GM19468 (cell line): ENCODE measurements around the gene IRF4.

Experiments
- ATAC-seq: cut with Tn5 transposase; IDR thresholded peaks from one replicate; pipeline ENCODE4 v1.9.1; 2021; ENCODE audit warnings: mild to moderate bottlenecking, moderate library complexity, moderate number of reproducible peaks; ENCODE audit not compliant: unreplicated experiment; ENCODE audit errors: extremely low read depth

IRF4 gene

DNA sequence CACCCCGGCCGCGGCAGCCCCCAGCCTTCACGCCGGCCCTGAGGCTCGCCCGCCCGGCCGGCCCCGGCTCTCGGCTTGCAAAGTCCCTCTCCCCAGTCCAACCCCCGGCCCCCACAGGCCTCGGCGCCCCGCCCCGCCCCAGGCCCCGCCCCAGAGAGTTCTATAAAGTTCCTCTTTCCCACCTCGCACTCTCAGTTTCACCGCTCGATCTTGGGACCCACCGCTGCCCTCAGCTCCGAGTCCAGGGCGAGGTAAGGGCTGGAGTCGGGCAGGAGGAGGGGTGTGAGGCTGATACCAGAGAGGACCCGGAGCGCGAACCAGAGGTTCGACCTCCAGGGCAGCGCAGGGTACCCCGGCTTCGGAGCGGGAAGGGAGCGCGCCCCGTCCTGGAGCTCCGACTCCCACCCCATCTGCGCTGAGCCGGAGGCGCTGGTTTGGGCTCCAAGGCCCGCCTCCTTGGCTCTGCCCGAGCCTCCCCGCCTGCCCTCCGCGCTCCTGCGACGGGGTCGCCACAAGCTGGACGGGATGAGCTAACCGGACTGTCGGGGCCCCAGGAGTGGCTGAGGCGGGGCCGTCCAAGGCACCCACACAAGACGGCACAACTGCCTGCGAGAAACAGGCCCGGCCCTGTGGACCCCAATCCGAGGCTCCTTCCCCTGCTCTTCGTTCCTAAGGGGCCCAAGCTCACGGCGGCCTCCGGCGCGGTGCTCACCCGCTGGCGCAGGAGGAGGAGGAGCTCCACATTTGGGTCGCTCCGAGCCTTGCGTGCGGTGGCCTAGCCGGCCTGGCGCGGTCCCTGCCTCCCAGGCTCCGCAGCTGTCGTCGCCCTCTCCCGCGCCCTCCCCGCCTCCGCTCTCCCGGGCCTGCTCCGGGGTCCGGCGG is at the start of gene IRF4:
IRF4 (plus strand) TSS at position 194 of the 882 bp plus-strand sequence. CDS start 1,401 bp downstream, outside the sequence.
- ATAC-seq = no peak

DNA sequence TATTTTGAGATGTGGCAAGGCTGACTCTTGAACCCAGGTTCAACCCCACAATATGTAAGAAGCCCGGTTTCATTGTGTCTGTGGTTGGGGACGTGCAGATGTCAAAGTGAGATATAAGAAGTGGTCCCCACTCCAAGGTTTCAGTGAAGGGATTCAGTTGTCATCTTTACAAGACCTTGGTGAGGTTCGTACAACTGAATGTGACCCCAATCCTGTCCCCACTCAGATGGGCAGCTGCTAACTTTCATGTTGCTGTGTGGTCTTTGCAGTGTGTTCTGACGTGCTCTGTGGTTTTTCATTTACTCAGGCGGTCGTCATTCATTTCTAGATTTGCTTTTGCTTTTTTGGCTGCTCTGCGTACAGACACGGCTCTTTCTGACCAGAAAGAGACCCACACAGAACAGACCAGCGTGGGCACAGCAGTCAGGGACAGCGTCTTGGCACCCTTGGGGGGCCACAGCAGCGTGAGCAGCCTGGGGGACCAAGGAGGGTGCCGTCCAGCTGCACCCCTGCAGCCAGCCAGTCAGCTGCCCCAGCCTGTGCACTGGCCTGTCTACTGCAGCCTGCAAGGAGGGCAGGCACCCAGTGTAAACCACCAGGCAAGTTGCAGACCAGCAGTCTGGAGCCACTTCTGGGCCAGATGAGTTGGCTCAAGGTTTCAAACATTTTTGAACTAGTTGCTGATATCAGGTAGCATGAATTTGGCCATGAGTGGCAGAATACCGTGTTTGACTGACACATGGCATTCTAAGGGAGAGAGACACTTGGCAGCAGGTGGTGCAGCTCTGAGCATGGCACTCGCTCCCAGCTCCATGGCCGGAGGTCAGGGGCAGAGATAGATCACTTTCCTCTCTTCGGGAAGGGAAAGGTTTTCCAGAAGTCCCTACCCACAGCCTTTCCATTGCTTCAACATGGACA is 49.4 kb upstream of the IRF4 start:
- ATAC-seq = peak; percentile 41

DNA sequence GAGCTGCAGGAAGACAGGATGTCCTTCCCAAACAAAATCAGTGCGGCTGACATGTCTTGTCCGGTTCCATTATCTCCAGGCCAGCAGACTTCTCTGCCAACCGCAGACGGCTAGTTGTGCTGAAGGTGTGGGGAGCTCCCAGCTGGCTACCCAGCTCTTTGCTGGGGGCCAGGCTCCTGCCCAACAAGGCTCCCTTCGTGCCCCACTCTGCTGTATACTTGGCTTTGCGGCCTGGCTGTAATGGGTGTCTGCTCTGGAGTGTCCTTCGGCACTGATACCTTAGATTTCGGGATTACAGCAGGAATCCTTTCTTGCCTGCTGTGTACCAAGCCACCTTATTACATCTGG is 48.7 kb upstream of the IRF4 start:
- ATAC-seq = no peak

DNA sequence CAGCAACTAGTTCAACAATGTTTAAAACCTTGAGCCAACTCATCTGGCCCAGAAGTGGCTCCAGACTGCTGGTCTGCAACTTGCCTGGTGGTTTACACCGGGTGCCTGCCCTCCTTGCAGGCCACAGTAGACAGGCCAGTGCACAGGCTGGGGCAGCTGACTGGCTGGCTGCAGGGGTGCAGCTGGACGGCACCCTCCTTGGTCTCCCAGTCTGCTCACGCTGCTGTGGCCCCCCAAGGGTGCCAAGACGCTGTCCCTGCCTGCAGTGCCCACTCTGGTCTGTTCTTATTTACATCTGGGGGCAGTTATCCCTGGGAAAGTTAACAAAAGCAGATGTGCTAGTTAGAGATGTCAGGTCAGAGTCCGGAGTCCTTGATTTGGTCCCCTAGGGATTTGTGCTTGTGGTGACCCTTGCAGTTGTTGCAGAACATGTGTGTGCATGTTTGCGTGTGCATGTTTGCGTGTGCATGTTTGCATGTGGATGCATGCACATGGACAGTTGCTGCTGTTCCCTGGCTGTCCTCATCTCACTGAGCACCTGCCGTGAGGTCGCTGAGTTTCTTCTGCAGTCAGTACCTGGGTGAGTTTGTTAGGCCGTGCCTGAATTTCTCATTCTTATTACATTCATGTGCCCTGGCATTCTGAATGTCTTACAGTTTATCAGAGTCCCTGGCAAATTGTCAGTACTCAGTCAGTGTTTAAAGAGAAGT is 48.2 kb upstream of the IRF4 start:
- no peak for ATAC-seq

DNA sequence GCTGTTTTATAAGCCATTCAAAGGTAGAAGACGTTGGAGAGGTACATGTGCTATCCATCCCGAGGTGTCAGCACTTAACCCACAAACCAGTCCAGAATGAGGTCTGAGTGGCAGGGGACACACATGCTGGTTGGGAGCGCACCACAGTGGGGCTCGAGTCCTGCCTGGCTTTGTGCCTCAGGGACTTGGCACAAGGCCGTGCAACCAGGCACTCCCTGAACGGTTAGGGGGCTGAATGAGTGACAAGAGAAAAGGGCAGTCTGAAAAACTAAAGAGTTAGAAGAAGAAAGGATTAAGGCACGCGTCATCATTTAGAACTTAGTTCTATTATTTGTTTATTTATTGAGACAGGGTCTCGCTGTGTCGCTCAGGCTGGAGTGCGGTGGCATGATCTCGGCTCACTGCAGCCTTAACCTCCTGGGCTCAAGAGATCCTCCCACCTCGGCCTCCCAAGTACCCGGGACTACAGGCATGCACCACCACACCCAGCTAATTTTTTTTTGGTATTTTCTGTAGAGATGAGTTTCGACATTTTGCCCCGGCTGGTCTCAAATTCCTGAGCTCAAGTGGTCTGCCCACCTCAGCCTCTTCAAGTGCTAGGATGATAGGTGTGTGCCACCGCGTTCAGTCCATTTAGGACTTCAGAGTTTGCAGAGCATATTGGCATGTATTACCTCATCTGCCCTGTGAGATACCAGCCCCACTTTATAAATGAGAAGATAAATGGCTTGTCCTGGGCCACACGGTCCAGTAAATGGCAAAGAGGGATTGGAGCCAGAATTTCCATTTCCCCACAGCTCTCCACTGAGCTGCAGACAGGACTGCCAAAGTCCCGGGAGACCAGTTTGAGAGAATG is 47.4 kb upstream of the IRF4 start:
- ATAC-seq = no peak

DNA sequence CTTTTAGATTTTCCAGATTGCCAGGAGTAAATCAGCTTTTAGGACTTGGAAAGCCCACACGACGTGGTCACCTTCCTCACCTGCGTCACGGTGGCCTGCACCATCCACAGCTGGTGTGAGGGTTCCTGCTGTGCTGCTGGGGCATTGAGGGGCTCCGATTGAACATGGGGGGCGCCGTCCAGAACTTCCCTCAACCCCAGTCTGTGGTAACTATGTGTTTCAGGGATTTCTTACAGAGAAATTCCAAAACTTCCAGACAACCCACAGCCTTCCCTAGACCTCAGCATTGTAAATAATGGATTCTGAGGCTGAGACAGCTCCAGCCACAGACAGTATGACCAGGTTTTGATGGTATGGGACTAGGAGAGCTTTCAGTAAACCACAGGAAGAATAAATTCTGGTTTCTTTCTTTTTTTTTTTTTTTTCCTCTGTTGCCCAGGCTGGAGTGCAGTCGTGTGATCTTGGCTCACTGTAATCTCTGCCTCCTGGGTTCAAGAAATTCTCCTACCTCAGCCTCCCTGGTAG is 46.7 kb upstream of the IRF4 start:
- no peak for ATAC-seq

DNA sequence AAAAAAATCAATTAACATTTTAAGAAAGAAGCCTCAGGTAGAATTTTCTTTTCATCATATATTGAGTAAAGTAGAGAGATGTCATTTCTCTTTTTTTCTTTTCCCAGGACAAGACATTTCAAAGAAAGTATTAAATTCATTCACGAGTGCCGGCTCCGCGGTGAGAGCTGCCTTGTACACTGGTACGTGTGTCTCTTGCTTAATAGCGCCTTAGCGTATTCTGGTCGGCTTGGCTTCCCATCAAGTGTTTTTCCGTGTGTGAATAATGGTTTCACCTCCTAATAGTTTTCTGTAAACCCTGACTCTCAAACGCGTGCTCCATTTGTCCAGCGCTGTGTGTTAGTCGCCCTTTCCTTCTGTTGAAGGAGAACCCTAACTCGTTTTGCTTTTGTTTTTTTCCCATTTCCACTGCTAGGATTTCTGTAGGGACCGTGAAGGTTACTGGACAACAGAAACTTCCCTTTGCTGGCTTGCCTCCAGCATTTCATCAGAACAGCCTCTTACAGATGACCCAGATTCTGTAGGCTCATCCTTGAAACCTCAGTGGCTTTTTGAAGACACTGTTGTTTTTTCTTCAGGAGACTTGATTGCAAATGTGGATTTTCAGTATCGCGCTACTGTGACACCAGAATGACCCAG is 45.7 kb upstream of the IRF4 start:
- no peak for ATAC-seq

DNA sequence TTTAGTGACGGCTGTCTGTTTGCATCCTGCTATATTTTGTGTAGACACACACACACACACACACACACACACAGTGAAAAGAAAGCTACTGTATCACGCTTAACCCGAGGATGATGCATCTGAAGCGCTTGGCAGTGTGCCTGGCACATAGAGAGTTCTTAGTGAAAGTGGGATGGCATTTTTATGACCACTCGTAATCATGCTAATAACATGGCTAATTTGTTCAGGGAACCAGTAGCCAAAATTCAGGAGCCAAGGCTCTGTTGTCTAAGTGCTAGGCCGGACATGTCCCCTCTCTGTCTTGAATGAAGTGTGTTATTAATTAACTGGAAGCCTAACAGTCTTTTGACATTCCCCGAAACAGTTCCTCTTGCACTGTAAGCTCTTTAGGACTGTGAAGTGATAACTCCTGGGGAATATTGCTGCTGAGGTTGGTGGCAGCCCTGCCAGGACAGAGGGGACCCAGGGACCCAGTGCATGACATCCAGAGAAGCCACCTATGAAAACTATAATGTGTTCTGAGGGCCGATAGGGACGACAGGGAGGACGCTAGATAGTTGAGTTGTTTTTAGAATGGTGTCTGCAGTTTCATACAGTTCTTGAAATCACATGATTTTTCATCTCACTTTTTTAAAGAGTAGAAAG is 45.0 kb upstream of the IRF4 start:
- ATAC-seq = no peak

DNA sequence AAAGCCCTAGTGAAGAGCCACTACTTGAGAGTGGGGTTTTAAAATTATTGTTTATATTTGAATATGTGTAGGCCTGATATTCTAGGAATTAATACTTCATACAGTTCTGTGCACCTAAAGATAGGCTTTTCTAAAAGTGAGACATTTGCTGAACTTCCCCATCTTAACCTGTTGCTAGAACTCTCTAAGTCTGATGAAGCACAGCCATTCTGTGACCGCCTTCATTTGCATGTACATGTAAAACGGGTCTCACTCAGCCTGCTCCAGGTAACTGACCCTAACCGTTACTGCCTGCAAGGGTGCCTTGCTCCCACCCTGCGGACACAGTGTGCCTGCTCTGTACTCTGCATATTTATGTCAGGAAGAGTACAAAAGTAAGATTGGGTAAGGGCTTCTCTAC is 44.3 kb upstream of the IRF4 start:
- peak; percentile 93 for ATAC-seq

DNA sequence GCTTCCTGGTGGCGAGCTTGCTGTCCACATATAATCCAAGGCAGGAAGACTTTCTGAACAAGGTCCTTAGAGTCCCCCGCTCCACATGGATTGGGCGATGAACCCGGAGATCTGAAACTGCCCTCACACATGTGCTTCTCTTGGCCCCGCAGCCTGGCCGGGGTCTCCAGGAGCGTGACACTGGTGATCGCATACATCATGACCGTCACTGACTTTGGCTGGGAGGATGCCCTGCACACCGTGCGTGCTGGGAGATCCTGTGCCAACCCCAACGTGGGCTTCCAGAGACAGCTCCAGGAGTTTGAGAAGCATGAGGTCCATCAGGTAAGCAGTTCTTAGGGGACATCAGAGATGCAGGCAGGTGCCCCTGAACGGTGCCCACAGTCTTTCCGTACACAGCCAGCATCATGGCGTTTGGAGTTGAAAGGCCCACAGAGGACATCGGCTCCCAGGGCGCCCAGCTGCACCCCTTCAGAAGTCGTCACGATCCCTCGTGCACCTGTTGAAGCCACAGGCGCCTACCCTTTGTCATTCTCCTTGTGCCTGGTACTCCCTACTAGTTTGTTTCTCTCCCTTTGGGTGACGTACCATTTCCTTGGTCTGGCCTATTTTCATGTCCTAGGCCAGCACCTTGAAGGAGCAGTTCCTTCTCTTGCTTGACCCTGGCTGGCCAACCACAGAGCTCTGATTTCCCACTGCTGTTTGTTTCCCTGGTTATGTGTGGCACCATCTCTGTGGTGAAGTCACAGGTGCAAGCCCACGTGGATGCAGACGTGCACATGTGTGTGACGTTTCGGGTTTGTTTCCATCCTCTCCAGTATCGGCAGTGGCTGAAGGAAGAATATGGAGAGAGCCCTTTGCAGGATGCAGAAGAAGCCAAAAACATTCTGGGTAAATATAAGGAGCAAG is 43.3 kb upstream of the IRF4 start:
- no peak for ATAC-seq

DNA sequence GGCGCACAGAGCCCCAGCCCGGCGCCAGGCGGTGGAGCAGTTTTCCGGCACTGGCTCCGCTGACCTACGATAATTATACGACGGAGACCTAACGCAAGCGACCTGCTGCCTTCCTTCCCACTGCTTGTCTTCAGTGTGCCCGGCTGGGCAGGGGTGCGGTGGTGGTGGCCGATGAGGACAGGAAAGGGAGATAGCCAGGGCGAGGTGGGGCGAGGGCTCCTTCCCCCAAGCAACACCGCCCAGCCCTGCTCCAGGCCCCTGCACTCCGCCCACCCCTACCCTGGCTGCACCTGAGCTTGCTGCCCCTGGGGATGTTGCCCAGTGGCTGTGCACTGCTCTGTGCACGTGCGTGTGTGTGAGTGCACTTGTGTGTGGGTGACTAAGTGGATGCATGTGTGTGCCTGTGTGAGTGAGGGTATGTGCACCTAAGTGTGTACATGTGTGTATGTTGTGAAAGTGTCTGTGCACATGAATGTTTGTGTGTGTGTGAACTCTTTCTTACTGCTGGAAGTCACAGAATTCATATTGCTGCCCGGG is 42.6 kb upstream of the IRF4 start:
- no peak for ATAC-seq

DNA sequence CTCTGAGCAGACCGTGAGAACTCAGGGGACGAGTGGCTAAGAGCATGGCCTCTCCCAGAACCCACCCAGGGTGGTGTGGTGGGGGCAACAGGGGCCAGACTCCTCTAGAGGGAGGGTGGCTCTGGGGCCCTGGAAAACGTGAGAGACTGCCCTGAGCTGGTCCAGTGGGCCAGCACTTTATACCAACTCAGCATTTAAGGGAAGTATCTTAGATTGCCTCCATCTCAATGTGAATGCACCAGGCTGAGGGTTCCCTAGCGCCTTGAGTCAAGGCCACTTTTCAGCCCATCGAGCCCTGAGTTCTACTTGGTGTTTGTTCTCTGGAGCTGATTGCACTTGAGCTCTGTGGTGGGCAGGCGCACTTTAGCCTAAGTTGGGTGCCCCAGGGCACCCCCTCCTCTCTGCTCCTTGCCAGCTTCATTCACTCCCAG is 42.0 kb upstream of the IRF4 start:
- ATAC-seq = no peak

DNA sequence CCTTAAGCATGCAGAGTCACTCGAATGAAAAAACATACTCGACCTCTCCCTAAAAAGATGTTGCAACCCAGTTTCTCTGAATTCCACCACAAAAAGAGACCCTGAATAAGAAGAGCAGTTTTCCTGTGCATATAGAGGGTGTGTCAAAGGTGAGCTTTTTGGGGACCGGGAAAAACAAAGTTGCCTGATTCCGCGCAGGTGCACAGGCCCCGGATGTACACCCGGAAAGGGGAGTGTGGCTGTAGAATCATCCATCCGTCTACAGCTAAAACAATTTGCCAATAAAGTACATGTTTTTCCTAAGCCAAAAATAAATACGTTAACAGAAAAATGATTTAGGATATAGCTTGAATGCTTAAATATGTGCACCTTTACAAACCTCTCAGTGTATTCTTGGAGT is 41.2 kb upstream of the IRF4 start:
- ATAC-seq = no peak

DNA sequence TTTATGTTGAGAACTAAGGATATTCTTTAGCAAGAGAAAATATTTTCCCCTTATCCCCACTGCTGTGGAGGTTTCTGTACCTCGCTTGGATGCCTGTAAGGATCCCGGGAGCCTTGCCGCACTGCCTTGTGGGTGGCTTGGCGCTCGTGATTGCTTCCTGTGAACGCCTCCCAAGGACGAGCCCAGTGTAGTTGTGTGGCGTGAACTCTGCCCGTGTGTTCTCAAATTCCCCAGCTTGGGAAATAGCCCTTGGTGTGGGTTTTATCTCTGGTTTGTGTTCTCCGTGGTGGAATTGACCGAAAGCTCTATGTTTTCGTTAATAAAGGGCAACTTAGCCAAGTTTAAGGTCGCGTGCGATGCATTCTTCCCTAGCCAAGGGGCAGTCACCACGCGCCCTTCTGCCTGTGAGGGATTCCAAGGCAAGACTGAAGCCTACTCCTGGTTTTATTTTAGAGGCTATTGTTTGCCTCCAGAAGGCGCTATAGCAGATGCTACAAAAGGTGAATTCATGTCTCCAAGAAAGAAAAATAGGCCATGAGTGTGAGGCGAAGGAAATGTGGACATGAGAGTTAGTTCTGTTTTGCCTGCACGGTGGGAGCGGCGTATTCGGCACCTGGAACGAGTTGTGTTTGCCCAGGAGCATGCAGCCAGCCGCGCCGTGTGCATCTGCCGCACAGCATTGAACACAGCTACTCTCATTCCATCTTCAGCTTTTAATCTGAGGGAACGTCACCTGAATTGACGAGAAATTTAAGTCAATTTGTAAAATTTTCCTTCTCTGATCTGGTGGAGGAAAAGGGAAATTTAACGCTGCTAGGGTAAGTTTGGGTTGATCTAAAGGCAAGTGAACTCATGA is 40.3 kb upstream of the IRF4 start:
- no peak for ATAC-seq

DNA sequence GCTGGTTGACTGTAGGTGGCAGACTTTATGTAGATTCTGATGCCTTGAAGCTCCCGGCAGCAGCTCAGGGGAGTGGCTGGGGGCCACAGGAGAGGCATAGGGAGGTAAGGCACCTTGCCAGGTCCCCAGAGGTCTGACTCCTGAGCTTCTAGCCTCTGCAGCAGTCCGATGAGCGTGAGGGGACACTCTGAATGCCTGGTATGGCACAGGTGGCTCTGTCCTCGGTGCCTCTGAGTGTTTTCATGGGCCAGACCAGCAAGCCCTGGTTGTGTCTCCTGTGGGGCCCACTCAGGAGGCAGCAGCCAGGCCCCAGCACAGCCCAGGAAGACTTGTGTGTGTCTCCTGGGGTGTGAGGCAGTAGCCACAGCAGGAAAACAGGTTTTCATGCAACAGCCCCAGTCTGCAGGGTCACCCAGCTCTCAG is 39.7 kb upstream of the IRF4 start:
- no peak for ATAC-seq

DNA sequence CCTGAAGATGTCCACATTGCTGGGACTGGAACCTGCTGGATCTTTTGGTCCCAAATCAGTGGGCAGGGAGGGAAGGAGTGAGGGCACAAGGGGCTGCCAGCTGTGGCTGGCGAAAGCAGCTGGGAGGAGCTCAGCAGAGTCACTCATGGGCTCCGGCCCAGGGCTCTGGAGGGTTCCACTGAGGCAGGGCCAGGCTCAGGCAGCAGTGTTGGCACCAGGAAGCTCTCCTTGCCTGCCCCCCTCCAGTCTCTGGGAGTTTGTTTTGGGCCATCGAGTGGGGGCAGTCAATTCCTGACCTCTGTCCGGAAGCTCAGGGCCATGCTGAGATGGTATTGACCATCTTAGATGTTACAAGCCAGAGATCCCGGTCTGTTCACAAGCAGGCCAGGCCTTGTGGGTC is 39.1 kb upstream of the IRF4 start:
- no peak for ATAC-seq
